H1 (cell line): ENCODE results near the gene ALOX5. TPM values are rescaled to one million over a fixed set of nuclear protein-coding genes. Genes with fewer than 3 reads are reported as not detected.

ENCODE experiments used
- CTCF ChIA-PET: fragments of 300-600 bp; sonication (Branson Sonifier 250); formaldehyde crosslinking; loops from one replicate; lab custom pipeline; 2021; ENCODE audit not compliant: partially characterized antibody; lab: Charles Lee
- POLR2A ChIA-PET: fragments of 300-600 bp; sonication (Branson Sonifier 250); formaldehyde crosslinking; loops from one replicate; lab custom pipeline; 2021; ENCODE audit warnings: inconsistent platforms; ENCODE audit not compliant: partially characterized antibody; lab: Charles Lee
- DNase-seq, 2 experiments: peaks; one replicate each; pipeline versions ENCODE4 v3.0.0 to v3.0.0-alpha.2; 2010 to 2022; ENCODE audit warnings: low spot score in 2 of 2, low read depth in 1 of 2, mixed read lengths in 1 of 2
- FAIRE-seq: peaks from 2 replicates; lab custom pipeline; 2011; peaks lifted over from hg19 to GRCh38; lab: Jason Lieb, UNC
- H2AFZ ChIP-seq: 2 replicates; pipeline ENCODE4 v1.8.1; 2012; ENCODE audit warnings: low read length, inconsistent platforms
- H2AK5ac ChIP-seq: 2 replicates; pipeline ENCODE4 v1.6.1; 2013; ENCODE audit warnings: low read depth, low read length
- H2BK120ac ChIP-seq: replicated peaks from 2 replicates; pipeline ENCODE3; 2013; ENCODE audit warnings: low read depth, low read length, inconsistent platforms
- H2BK12ac ChIP-seq: 2 replicates; pipeline ENCODE4 v1.6.1; 2013; ENCODE audit warnings: low read depth, low read length
- H2BK15ac ChIP-seq: 2 replicates; pipeline ENCODE4 v1.6.1; 2013; ENCODE audit warnings: low read length
- H2BK20ac ChIP-seq: 2 replicates; pipeline ENCODE4 v1.6.1; 2013; ENCODE audit warnings: low read length
- H2BK5ac ChIP-seq: 2 replicates; pipeline ENCODE4 v1.6.1; 2013; ENCODE audit warnings: low read depth, low read length
- H3K14ac ChIP-seq: 2 replicates; pipeline ENCODE4 v1.6.1; 2013; ENCODE audit warnings: inconsistent platforms; ENCODE audit not compliant: insufficient read length
- H3K18ac ChIP-seq: 2 replicates; pipeline ENCODE4 v1.6.1; 2013; ENCODE audit warnings: low read length; ENCODE audit errors: extremely low read depth
- H3K23ac ChIP-seq: 2 replicates; pipeline ENCODE4 v1.6.1; 2013; ENCODE audit warnings: inconsistent platforms; ENCODE audit not compliant: insufficient read length
- H3K23me2 ChIP-seq: 2 replicates; pipeline ENCODE4 v1.6.1; 2013; ENCODE audit warnings: low read depth, low read length
- H3K27ac ChIP-seq: 2 replicates; pipeline ENCODE4 v1.6.1; 2011; ENCODE audit warnings: low read depth, low read length, inconsistent platforms
- H3K27me3 ChIP-seq, 4 experiments: replicated peaks in 1 of 4; 1 replicate in 1 of 4; 2 replicates in 3 of 4; pipeline versions ENCODE4 v1.6.1 to v1.8.1; 2011 to 2013; ENCODE audit warnings: low read length in 3 of 4, mild to moderate bottlenecking in 3 of 4, inconsistent platforms in 2 of 4, mixed read lengths in 2 of 4, moderate library complexity in 1 of 4; ENCODE audit not compliant: control insufficient read depth in 3 of 4, insufficient read depth in 3 of 4; ENCODE audit errors: extremely low read depth in 1 of 4
- H3K36me3 ChIP-seq, 4 experiments: 2 replicates each; pipeline versions ENCODE4 v1.6.1 to v1.8.1; 2011 to 2013; ENCODE audit warnings: mild to moderate bottlenecking in 4 of 4, low read length in 3 of 4, moderate library complexity in 2 of 4, control low read depth in 1 of 4, inconsistent platforms in 1 of 4; ENCODE audit not compliant: insufficient read depth in 4 of 4, control insufficient read depth in 2 of 4
- H3K4ac ChIP-seq: replicated peaks from 2 replicates; pipeline ENCODE3; 2013; ENCODE audit warnings: low read length, low read depth, mixed read lengths, inconsistent platforms; ENCODE audit not compliant: insufficient read length
- H3K4me1 ChIP-seq, 4 experiments: replicated peaks in 1 of 4; 1 replicate in 1 of 4; 2 replicates in 3 of 4; pipeline versions ENCODE4 v1.6.1 to v1.8.1; 2011 to 2013; ENCODE audit warnings: low read length in 3 of 4, inconsistent platforms in 2 of 4, mixed read lengths in 1 of 4; ENCODE audit not compliant: insufficient read depth in 4 of 4, control insufficient read depth in 3 of 4
- H3K4me2 ChIP-seq, 2 experiments: 2 replicates each; pipeline versions ENCODE4 v1.6.1 to v1.8.1; 2011 to 2013; ENCODE audit warnings: low read depth in 2 of 2, low read length in 2 of 2, control low read depth in 1 of 2, inconsistent platforms in 1 of 2, mild to moderate bottlenecking in 1 of 2; ENCODE audit not compliant: insufficient read depth in 1 of 2
- H3K4me3 ChIP-seq, 4 experiments: fragments of 200-600, 300-600 bp in 1 of 4; sonication (generic), shearing (Covaris generic), sonication (Bioruptor Twin) in 1 of 4; 2 replicates each; pipeline versions ENCODE4 v1.5.1 to v1.8.1; 2011 to 2016; ENCODE audit warnings: low read length in 4 of 4, low read depth in 3 of 4, control low read depth in 2 of 4, inconsistent platforms in 2 of 4, mild to moderate bottlenecking in 2 of 4, mixed read lengths in 1 of 4, moderate library complexity in 1 of 4; ENCODE audit not compliant: insufficient read depth in 2 of 4; ENCODE audit errors: extremely low read depth in 1 of 4
- H3K56ac ChIP-seq: replicated peaks from 2 replicates; pipeline ENCODE3; 2013; ENCODE audit warnings: low read depth, mild to moderate bottlenecking, mixed read lengths, low read length, inconsistent platforms; ENCODE audit not compliant: insufficient read length
- H3K79me1 ChIP-seq: 2 replicates; pipeline ENCODE4 v1.6.1; 2013; ENCODE audit warnings: low read depth, low read length, control low read depth
- H3K79me2 ChIP-seq, 2 experiments: 2 replicates each; pipeline versions ENCODE4 v1.6.1 to v1.8.1; 2012 to 2013; ENCODE audit warnings: low read length in 2 of 2, mild to moderate bottlenecking in 2 of 2, inconsistent platforms in 1 of 2; ENCODE audit not compliant: insufficient read depth in 2 of 2, control insufficient read depth in 1 of 2
- H3K9ac ChIP-seq, 4 experiments: replicated peaks in 1 of 4; 1 replicate in 1 of 4; 2 replicates in 3 of 4; pipeline versions ENCODE4 v1.6.1 to v1.8.1; 2011 to 2013; ENCODE audit warnings: low read depth in 3 of 4, low read length in 3 of 4, control low read depth in 2 of 4, mild to moderate bottlenecking in 2 of 4, moderate library complexity in 2 of 4, inconsistent platforms in 1 of 4; ENCODE audit errors: extremely low read depth in 1 of 4
- H3K9me3 ChIP-seq, 2 experiments: 2 replicates each; pipeline versions ENCODE4 v1.6.1 to v1.8.1; 2012 to 2013; ENCODE audit warnings: mild to moderate bottlenecking in 2 of 2, moderate library complexity in 2 of 2, control low read depth in 1 of 2, inconsistent platforms in 1 of 2, low read depth in 1 of 2, low read length in 1 of 2, mixed read lengths in 1 of 2; ENCODE audit not compliant: insufficient read depth in 2 of 2
- H4K20me1 ChIP-seq, 2 experiments: replicated peaks in 1 of 2; 2 replicates each; pipeline versions ENCODE3 to v1.8.1; 2011 to 2013; ENCODE audit warnings: inconsistent platforms in 2 of 2, low read length in 2 of 2, mild to moderate bottlenecking in 1 of 2; ENCODE audit not compliant: insufficient read depth in 2 of 2, control insufficient read depth in 1 of 2
- H4K5ac ChIP-seq: 2 replicates; pipeline ENCODE4 v1.6.1; 2013; ENCODE audit warnings: low read length, low read depth, mixed read lengths, inconsistent platforms; ENCODE audit not compliant: insufficient read length
- H4K8ac ChIP-seq: 2 replicates; pipeline ENCODE4 v1.8.0; 2013; ENCODE audit warnings: mild to moderate bottlenecking, moderate library complexity, low read length, inconsistent platforms; ENCODE audit not compliant: insufficient read depth; ENCODE audit errors: extremely low read depth
- H4K91ac ChIP-seq: replicated peaks from 2 replicates; pipeline ENCODE3; 2013; ENCODE audit warnings: low read length, mixed read lengths, inconsistent platforms; ENCODE audit not compliant: insufficient read length
- BRCA1 ChIP-seq: IDR thresholded peaks from 2 replicates; pipeline ENCODE4 v1.6.1; 2012; ENCODE audit warnings: low read depth, low read length, improper control_type of control experiment
- RAD21 ChIP-seq, 2 experiments: IDR thresholded peaks in 1 of 2; conservative IDR thresholded peaks in 1 of 2; 2 replicates each; pipeline ENCODE4 v1.6.1; 2011; ENCODE audit warnings: low read depth in 2 of 2, low read length in 2 of 2, improper control_type of control experiment in 1 of 2, inconsistent platforms in 1 of 2, mild to moderate bottlenecking in 1 of 2, moderate library complexity in 1 of 2
- WGBS, 2 experiments: shearing (Covaris generic) in 1 of 2; methylation state at CpG; one replicate each; pipeline versions ENCODE4 v1.1.6 to v1.1.7; 2013 to 2015; ENCODE audit warnings: low lambda C conversion rate in 2 of 2, mixed read lengths in 2 of 2, inconsistent platforms in 1 of 2, low coverage in 1 of 2, missing lambda C conversion rate in 1 of 2; ENCODE audit not compliant: insufficient replicate concordance in 2 of 2, insufficient coverage in 1 of 2, insufficient read length in 1 of 2; ENCODE audit errors: extremely low coverage in 1 of 2, missing lambda C conversion rate in 1 of 2; 5-methylcytosine and 5-hydroxymethylcytosine counted together
- polyA plus RNA-seq, 7 experiments: library from polyadenylated mRNA; depleted of rRNA in 3 of 7; stranded (reverse) in 5 of 7; unstranded in 2 of 7; fragments of >200 nt in 5 of 7; fragments of 200-250 nt in 2 of 7; gene quantifications; 1 replicate in 5 of 7; 2 replicates in 1 of 7; 4 replicates in 1 of 7; pipeline versions ENCODE4 v1.2.1 to v1.2.3, GENCODE V29; 2011 to 2013; ENCODE audit warnings: missing spikeins in 2 of 7, mixed read lengths in 2 of 7
- total RNA-seq: library from RNA; stranded (reverse); fragmentation: NEBNext Ultra II Directional; extraction: Animal tissue kit (Norgen Biotek cat#: 25700); gene quantifications from 2 replicates; pipeline ENCODE4 v1.2.1, GENCODE V29; 2021

Gene ALOX5
- total and polyA plus RNA-seq, 2 of the 8 experiments (the other 6 are each of a cell fraction or from before 2014, with no cell fraction given) = 1.6 to 3.8 TPM

DNA sequence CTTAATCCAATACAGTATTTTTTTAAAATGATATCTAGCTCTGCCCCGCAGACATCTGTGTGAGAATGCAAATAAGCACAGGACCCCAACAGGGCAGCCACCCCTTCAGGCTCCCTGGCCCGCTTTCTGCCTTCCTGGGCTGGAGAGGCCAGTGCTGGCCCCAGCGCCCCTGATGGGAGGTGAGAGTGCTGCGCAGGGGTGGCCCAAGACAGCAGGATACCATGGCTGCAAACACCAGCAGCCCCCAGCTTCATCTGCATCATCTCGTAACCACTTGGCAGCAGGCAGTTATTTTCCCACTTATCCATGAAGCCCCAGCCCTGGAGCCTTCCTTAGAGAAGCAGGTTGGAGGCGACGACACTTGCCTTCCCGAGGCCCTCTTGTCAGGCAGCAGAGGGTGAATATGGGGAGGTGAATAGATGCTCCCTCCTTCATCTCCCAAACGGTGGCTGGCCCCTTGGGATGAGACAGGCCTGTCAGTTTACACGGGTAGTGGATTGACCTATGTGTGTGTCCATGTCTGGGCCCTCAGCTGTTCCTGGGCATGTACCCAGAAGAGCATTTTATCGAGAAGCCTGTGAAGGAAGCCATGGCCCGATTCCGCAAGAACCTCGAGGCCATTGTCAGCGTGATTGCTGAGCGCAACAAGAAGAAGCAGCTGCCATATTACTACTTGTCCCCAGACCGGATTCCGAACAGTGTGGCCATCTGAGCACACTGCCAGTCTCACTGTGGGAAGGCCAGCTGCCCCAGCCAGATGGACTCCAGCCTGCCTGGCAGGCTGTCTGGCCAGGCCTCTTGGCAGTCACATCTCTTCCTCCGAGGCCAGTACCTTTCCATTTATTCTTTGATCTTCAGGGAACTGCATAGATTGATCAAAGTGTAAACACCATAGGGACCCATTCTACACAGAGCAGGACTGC, 71.2 kb downstream of the ALOX5 start:
- Histone ChIP-seq H3K14ac (no peak overlapping the region), H3K23me2 (no peaks in the 10 kb centered on the region), H3K9ac (no peak overlapping the region), H4K8ac (no peak overlapping the region), H4K5ac (no peak overlapping the region), H3K56ac (no peak overlapping the region), H3K4ac (no peak overlapping the region), H3K9me3 (no peaks in the 10 kb centered on the region), H4K91ac (no peak overlapping the region), H3K27ac (no peak overlapping the region), H4K20me1 (no peaks in the 10 kb centered on the region), H3K18ac (no peak overlapping the region), H3K4me1 (no peaks in the 10 kb centered on the region), H2AFZ (no peak overlapping the region), H2BK12ac (no peak overlapping the region), H3K79me2 (no peaks in the 10 kb centered on the region), H3K4me3 (no peak overlapping the region), H2BK15ac (no peak overlapping the region), H3K36me3 (no peaks in the 10 kb centered on the region), H3K79me1 (no peaks in the 10 kb centered on the region), H3K27me3 (no peaks in the 10 kb centered on the region), H2BK20ac (no peak overlapping the region), H2AK5ac (no peak overlapping the region), H3K23ac (no peak overlapping the region), H2BK5ac (no peak overlapping the region), H3K4me2 (no peak overlapping the region), H2BK120ac (no peak overlapping the region)
- ChIA-PET POLR2A (interaction anchor here (0.6 to 1.0 kb wide), 2 partner anchors 10 to 77 kb away, joined by 3 read pairs; no protein-coding TSS in a partner anchor), CTCF (interaction anchor here (1.2 to 2.1 kb wide), 6 partner anchors 9 to 210 kb away, joined by 3 to 8 read pairs (median 4); no protein-coding TSS in a partner anchor)
- DNase-seq (peak in 1 of 2 experiments; percentile 47), FAIRE-seq (no peak)
- WGBS, 2 experiments = 85% methylated on average over 19 of the region's 19 CpGs; no CpG with 5 or more reads in 1 of the 2 experiments
- TF ChIP-seq BRCA1 (no peak), RAD21 (IDR thresholded peaks at IDR 0.05 in 1 of 2, conservative IDR thresholded peaks at IDR 0.05 in 1 of 2; ENCODE audit: low read depth in 2 of 2, low read length in 2 of 2) (peak in 1 of 2 experiments; percentile 29; a peak in 2 of 4 replicates)
